22Rv1 (cell line): ENCODE results near the gene TSACC.

ENCODE experiments used
- CTCF ChIP-seq: fragments of 450-650 bp; IDR thresholded peaks from 2 replicates; pipeline ENCODE4 v1.5.1; 2017; ENCODE audit warnings: mild to moderate bottlenecking
- ZFX ChIP-seq: fragments of 450-650 bp; IDR thresholded peaks from 2 replicates; pipeline ENCODE4 v1.6.1; 2017; ENCODE audit warnings: antibody characterized with exemption, borderline replicate concordance

GRCh38 chr1:156357977-156358376, 19.7 kb downstream of the TSACC start:
- TF ChIP-seq CTCF (no peak), ZFX (no peak)
